Measurements from ENCODE around the gene MYOCD.

The MYOCD gene

DNA sequence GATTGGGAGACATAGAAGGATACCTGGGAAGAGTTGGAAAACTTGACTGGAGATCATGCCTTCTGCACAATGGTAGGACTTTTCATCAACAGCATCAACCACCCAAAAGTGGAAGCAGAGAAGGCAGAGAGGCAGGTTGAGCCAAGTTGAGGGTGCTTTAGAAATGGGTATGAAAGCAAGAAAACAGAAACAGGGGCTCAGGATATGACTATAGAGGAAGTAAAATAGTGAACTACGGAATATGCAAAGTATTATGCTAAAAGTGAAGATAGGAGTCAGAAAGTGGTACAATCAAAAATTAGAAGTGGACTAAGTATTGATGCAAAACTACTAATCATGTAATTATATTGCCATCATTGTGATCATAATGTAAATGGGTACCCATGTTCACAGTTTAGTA lies 107.5 kb downstream of the MYOCD start (continued):
- TF ChIP-seq ZNF157 (tag by site-specific recombination; IDR thresholded peaks at IDR 0.05) (no peak), ZNF175 (tag by site-specific recombination; IDR thresholded peaks at IDR 0.05) (no peak), ZNF292 (tag by site-specific recombination; IDR thresholded peaks at IDR 0.05; ENCODE audit: borderline replicate concordance, low read depth) (no peak)
- TF ChIP-seq, protein P1, sequence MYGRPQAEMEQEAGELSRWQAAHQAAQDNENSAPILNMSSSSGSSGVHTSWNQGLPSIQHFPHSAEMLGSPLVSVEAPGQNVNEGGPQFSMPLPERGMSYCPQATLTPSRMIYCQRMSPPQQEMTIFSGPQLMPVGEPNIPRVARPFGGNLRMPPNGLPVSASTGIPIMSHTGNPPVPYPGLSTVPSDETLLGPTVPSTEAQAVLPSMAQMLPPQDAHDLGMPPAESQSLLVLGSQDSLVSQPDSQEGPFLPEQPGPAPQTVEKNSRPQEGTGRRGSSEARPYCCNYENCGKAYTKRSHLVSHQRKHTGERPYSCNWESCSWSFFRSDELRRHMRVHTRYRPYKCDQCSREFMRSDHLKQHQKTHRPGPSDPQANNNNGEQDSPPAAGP (tag by site-specific recombination; IDR thresholded peaks at IDR 0.05): no peak

- ChIA-PET CTCF (interaction anchor here (0.6 to 1.1 kb wide), 4 partner anchors 59 to 241 kb away, joined by 3 to 4 read pairs (median 3); no protein-coding TSS in a partner anchor), POLR2A (interaction anchor here (0.8 kb wide), 1 partner anchor 10 kb away, joined by 3 read pairs; no protein-coding TSS in a partner anchor)
- Histone ChIP-seq H3K4me1 (ENCODE audit: control insufficient read depth, insufficient read depth, low read length) (peaks cover 7% of the 10 kb centered on the region; the same call in 1 of the 2 replicates), H3K27ac (ENCODE audit: extremely low read depth, low read depth, low read length) (peak overlapping the region; percentile 71; the same call in 1 of the 2 replicates), H3K4me3 (ENCODE audit: low read depth, low read length) (peak overlapping the region; percentile 86), H3K9me3 (ENCODE audit: control insufficient read depth, insufficient read depth, low read depth, low read length) (no peaks in the 10 kb centered on the region), H3K36me3 (ENCODE audit: control insufficient read depth in 2 of 2, insufficient read depth in 1 of 2, low read length in 2 of 2) (no peaks in the 10 kb centered on the region)
- TF ChIP-seq, protein P2, sequence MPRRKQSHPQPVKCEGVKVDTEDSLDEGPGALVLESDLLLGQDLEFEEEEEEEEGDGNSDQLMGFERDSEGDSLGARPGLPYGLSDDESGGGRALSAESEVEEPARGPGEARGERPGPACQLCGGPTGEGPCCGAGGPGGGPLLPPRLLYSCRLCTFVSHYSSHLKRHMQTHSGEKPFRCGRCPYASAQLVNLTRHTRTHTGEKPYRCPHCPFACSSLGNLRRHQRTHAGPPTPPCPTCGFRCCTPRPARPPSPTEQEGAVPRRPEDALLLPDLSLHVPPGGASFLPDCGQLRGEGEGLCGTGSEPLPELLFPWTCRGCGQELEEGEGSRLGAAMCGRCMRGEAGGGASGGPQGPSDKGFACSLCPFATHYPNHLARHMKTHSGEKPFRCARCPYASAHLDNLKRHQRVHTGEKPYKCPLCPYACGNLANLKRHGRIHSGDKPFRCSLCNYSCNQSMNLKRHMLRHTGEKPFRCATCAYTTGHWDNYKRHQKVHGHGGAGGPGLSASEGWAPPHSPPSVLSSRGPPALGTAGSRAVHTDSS (tag by site-specific recombination; IDR thresholded peaks at IDR 0.05): no peak
- TF ChIP-seq ZNF10 (tag by site-specific recombination; IDR thresholded peaks at IDR 0.05) (peak; percentile 39; the same call in 1 of the 2 replicates), YY2 (tag by site-specific recombination; IDR thresholded peaks at IDR 0.05) (no peak), TSHZ1 (tag by site-specific recombination; IDR thresholded peaks at IDR 0.05; ENCODE audit: borderline replicate concordance) (no peak), ZBTB17 (tag by site-specific recombination; IDR thresholded peaks at IDR 0.05) (0 out of 2 replicates have a peak, but pooled peaks have one; percentile 18), TRIM28 (IDR thresholded peaks at IDR 0.05; ENCODE audit: borderline replicate concordance, low read length) (no peak), ZNF76 (tag by site-specific recombination; IDR thresholded peaks at IDR 0.05; ENCODE audit: borderline replicate concordance, low read depth) (peak; percentile 91), ZFHX2 (tag by site-specific recombination; conservative IDR thresholded peaks at IDR 0.05) (peak; percentile 51), ZNF214 (tag by site-specific recombination; IDR thresholded peaks at IDR 0.05; ENCODE audit: borderline replicate concordance) (no peak), ZNF335 (tag by site-specific recombination; conservative IDR thresholded peaks at IDR 0.05) (peak; percentile 72), ZNF501 (tag by site-specific recombination; IDR thresholded peaks at IDR 0.05) (0 out of 2 replicates have a peak, but pooled peaks have one; percentile 16), HOXD13 (CRISPR knock-in tag; IDR thresholded peaks at IDR 0.05; ENCODE audit: borderline replicate concordance) (no peak), KLF8 (tag by site-specific recombination; IDR thresholded peaks at IDR 0.05) (no peak), ZNF175 (tag by site-specific recombination; IDR thresholded peaks at IDR 0.05) (no peak), ZFP41 (tag by site-specific recombination; IDR thresholded peaks at IDR 0.05; ENCODE audit: borderline replicate concordance) (no peak), EGR2 (tag by site-specific recombination; IDR thresholded peaks at IDR 0.05; ENCODE audit: low read depth) (peak; percentile 46), SETDB1 (IDR thresholded peaks at IDR 0.05; ENCODE audit: insufficient read length, low read length) (no peak), ZNF555 (tag by site-specific recombination; conservative IDR thresholded peaks at IDR 0.05) (no peak)
- TF ChIP-seq, protein P3, sequence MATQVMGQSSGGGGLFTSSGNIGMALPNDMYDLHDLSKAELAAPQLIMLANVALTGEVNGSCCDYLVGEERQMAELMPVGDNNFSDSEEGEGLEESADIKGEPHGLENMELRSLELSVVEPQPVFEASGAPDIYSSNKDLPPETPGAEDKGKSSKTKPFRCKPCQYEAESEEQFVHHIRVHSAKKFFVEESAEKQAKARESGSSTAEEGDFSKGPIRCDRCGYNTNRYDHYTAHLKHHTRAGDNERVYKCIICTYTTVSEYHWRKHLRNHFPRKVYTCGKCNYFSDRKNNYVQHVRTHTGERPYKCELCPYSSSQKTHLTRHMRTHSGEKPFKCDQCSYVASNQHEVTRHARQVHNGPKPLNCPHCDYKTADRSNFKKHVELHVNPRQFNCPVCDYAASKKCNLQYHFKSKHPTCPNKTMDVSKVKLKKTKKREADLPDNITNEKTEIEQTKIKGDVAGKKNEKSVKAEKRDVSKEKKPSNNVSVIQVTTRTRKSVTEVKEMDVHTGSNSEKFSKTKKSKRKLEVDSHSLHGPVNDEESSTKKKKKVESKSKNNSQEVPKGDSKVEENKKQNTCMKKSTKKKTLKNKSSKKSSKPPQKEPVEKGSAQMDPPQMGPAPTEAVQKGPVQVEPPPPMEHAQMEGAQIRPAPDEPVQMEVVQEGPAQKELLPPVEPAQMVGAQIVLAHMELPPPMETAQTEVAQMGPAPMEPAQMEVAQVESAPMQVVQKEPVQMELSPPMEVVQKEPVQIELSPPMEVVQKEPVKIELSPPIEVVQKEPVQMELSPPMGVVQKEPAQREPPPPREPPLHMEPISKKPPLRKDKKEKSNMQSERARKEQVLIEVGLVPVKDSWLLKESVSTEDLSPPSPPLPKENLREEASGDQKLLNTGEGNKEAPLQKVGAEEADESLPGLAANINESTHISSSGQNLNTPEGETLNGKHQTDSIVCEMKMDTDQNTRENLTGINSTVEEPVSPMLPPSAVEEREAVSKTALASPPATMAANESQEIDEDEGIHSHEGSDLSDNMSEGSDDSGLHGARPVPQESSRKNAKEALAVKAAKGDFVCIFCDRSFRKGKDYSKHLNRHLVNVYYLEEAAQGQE (tag by site-specific recombination; IDR thresholded peaks at IDR 0.05): peak; percentile 81
Observed at GRCh38 chr17:12789075-12789480, 123.4 kb downstream of the MYOCD start.
